Breast epithelium (tissue), 3 donors: Measurements from ENCODE around the gene NAA11.

Experiments
- POLR2A ChIP-seq: fragments of 450-650 bp; IDR thresholded peaks from one replicate; pipeline ENCODE4 v1.6.1; 2016; ENCODE audit warnings: antibody characterized with exemption, mild to moderate bottlenecking, moderate library complexity
- POLR2AphosphoS5 ChIP-seq, 3 donors: sonication (generic); formaldehyde crosslinking; IDR thresholded peaks; one replicate each; pipeline ENCODE4 v1.6.1; 2017; ENCODE audit warnings: antibody characterized with exemption in 3 of 3
- TF ChIP-seq, protein P1 (sequence below), 3 donors: fragments of 450-650 bp; IDR thresholded peaks; one replicate each; pipeline ENCODE4 v1.5.1; 2016 to 2017; ENCODE audit warnings: antibody characterized with exemption in 3 of 3, mild to moderate bottlenecking in 3 of 3, moderate library complexity in 3 of 3

DNA sequence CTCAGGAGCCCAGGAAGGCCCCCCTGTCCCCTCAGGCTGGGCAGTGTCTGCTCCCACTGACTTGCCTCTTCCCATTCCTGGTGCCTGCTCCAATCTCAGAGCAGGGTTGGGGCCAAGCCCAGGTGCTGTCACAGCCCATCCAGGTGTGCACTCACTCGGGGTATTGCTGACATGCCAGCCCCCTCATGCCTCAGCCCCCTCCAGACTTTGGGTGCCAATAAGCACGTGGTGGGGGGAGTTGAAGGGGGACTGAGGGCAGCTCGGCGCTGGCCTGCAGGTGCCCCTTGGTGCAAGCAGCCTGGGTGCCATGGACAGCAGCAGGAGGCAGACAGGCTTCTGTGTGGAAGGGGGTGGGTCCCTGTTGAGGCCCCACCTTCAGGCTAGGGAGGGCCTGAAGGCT is 28.4 kb downstream of the NAA11 start:
- TF ChIP-seq POLR2A (no peak), POLR2AphosphoS5 (IDR thresholded peaks at IDR 0.05) (no peak)
- TF ChIP-seq, protein P1, sequence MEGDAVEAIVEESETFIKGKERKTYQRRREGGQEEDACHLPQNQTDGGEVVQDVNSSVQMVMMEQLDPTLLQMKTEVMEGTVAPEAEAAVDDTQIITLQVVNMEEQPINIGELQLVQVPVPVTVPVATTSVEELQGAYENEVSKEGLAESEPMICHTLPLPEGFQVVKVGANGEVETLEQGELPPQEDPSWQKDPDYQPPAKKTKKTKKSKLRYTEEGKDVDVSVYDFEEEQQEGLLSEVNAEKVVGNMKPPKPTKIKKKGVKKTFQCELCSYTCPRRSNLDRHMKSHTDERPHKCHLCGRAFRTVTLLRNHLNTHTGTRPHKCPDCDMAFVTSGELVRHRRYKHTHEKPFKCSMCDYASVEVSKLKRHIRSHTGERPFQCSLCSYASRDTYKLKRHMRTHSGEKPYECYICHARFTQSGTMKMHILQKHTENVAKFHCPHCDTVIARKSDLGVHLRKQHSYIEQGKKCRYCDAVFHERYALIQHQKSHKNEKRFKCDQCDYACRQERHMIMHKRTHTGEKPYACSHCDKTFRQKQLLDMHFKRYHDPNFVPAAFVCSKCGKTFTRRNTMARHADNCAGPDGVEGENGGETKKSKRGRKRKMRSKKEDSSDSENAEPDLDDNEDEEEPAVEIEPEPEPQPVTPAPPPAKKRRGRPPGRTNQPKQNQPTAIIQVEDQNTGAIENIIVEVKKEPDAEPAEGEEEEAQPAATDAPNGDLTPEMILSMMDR (IDR thresholded peaks at IDR 0.05): no peak
